HepG2 (cell line): Measurements from ENCODE around the gene CARS1. TPM values are rescaled to one million over a fixed set of nuclear protein-coding genes. Genes with fewer than 3 reads are reported as not detected.

Experiments used
- ATAC-seq: fragments of 200-7000 bp; cut with Tn5 transposase; 3 replicates; pipeline ENCODE4 v1.9.1; 2020; ENCODE audit warnings: mild to moderate bottlenecking, moderate library complexity
- BruUV-seq: library from RNA; stranded (reverse); fragments of 400-500 nt; replicated peaks from 2 replicates; lab custom pipeline; 2021; lab: Mats Ljungman, UMichigan
- CTCF ChIA-PET: fragments of 300-600 bp; formaldehyde crosslinking; extraction: SDS; loops from one replicate; lab custom pipeline; 2021; ENCODE audit warnings: low total read pairs, inconsistent platforms, low intra/inter-chr PET ratio; lab: Yijun Ruan, JAX
- POLR2A ChIA-PET: fragments of 350-600 bp; sonication (Branson Sonifier 250); formaldehyde crosslinking; loops from one replicate; lab custom pipeline; 2020; ENCODE audit warnings: antibody characterized with exemption, inconsistent platforms; lab: Yijun Ruan, JAX
- DNase-seq: peaks from one replicate; pipeline ENCODE4 v3.0.0-alpha.2; 2015; ENCODE audit warnings: low spot score
- FAIRE-seq: peaks from 3 replicates; lab custom pipeline; 2011; peaks lifted over from hg19 to GRCh38; lab: Jason Lieb, UNC
- H2AFZ ChIP-seq: one replicate; pipeline ENCODE4 v1.6.1; 2011; ENCODE audit warnings: low read length, inconsistent platforms
- H3K27ac ChIP-seq: fragments of 300-600 bp; 3 replicates; pipeline ENCODE4 v1.8.0; 2011; ENCODE audit warnings: mixed run types, mild to moderate bottlenecking, mixed read lengths, low read length, inconsistent platforms; ENCODE audit not compliant: insufficient read depth; ENCODE audit errors: extremely low read length
- H3K27me3 ChIP-seq, 2 experiments: fragments of 200-600 bp in 1 of 2; 2 replicates in 1 of 2; 3 replicates in 1 of 2; pipeline versions ENCODE4 v1.6.0 to v1.8.0; 2011; ENCODE audit warnings: low read length in 2 of 2, mild to moderate bottlenecking in 2 of 2, moderate library complexity in 2 of 2, inconsistent platforms in 1 of 2; ENCODE audit not compliant: insufficient read depth in 2 of 2, control insufficient read depth in 1 of 2
- H3K36me3 ChIP-seq, 2 experiments: fragments of 200-600 bp in 1 of 2; replicated peaks in 1 of 2; 2 replicates in 1 of 2; 3 replicates in 1 of 2; pipeline versions ENCODE4 v1.5.1 to v1.8.0; 2011; ENCODE audit warnings: low read length in 2 of 2, inconsistent platforms in 1 of 2; ENCODE audit not compliant: insufficient read depth in 2 of 2, control insufficient read depth in 1 of 2
- H3K4me1 ChIP-seq: 2 replicates; pipeline ENCODE4 v1.5.1; 2012; ENCODE audit warnings: low read length, inconsistent platforms; ENCODE audit not compliant: insufficient read depth
- H3K4me2 ChIP-seq: 2 replicates; pipeline ENCODE4 v1.6.0; 2011; ENCODE audit warnings: low read depth, low read length, inconsistent platforms
- H3K4me3 ChIP-seq, 3 experiments: fragments of 200-600 bp in 1 of 3; sonication (generic), shearing (Covaris generic) in 1 of 3; replicated peaks in 1 of 3; 2 replicates each; pipeline ENCODE4 v1.5.1; 2011 to 2016; ENCODE audit warnings: low read length in 3 of 3, inconsistent platforms in 2 of 3, low read depth in 2 of 3, mild to moderate bottlenecking in 2 of 3, control low read depth in 1 of 3, mixed read lengths in 1 of 3; ENCODE audit not compliant: insufficient read depth in 1 of 3
- H3K79me2 ChIP-seq: one replicate; pipeline ENCODE4 v1.6.1; 2011; ENCODE audit warnings: low read length, inconsistent platforms; ENCODE audit not compliant: insufficient read depth
- H3K9ac ChIP-seq: 2 replicates; pipeline ENCODE4 v1.6.0; 2011; ENCODE audit warnings: mild to moderate bottlenecking, low read depth, low read length, inconsistent platforms; ENCODE audit not compliant: insufficient read depth
- H3K9me3 ChIP-seq: 2 replicates; pipeline ENCODE4 v1.5.1; 2012; ENCODE audit warnings: mild to moderate bottlenecking, low read length
- H4K20me1 ChIP-seq: 2 replicates; pipeline ENCODE4 v1.6.0; 2011; ENCODE audit warnings: inconsistent platforms, mild to moderate bottlenecking, low read length, moderate library complexity; ENCODE audit not compliant: insufficient read depth
- ATF1 ChIP-seq: IDR thresholded peaks from 2 replicates; pipeline ENCODE4 v1.6.1; 2016; ENCODE audit warnings: mild to moderate bottlenecking, control low read depth
- NKX3-1 ChIP-seq: sonication (generic); formaldehyde crosslinking; IDR thresholded peaks from 2 replicates; pipeline ENCODE4 v1.5.0; 2020; ENCODE audit warnings: missing genetic modification reagents
- PHF21A ChIP-seq: sonication (generic); formaldehyde crosslinking; IDR thresholded peaks from 2 replicates; pipeline ENCODE4 v1.5.0; 2020; ENCODE audit warnings: mild to moderate bottlenecking, missing genetic modification reagents
- SMAD9 ChIP-seq: sonication (generic); formaldehyde crosslinking; IDR thresholded peaks from 2 replicates; pipeline ENCODE4 v1.5.1; 2020; ENCODE audit warnings: mild to moderate bottlenecking, missing genetic modification reagents
- ZNF329 ChIP-seq: sonication (generic); formaldehyde crosslinking; IDR thresholded peaks from 2 replicates; pipeline ENCODE4 v1.9.0; 2021; ENCODE audit warnings: low read depth, mild to moderate bottlenecking, missing genetic modification reagents
- ZNF7 ChIP-seq: IDR thresholded peaks from 2 replicates; pipeline ENCODE4 v1.6.1; 2016; ENCODE audit warnings: missing biosample characterization, missing genetic modification reagents
- WGBS: methylation state at CpG from one replicate; pipeline ENCODE4 v1.1.6; 2017; ENCODE audit warnings: low lambda C conversion rate; 5-methylcytosine and 5-hydroxymethylcytosine counted together
- in situ Hi-C: cut with HindIII; loops from 2 replicates; pipeline ENCODE4 v1.10.0; 2017; ENCODE audit warnings: low pct_unique_long_range_greater_than_20kb; ENCODE audit not compliant: extremely low pct_ligation_motif_present
- intact Hi-C: fragments of 100-400 bp; cut with micrococcal nuclease; formaldehyde crosslinking; loops from one replicate; pipeline ENCODE4 v1.10.0; 2022; ENCODE audit not compliant: unreplicated experiment
- polyA plus RNA-seq, 8 experiments: library from polyadenylated mRNA; depleted of rRNA in 3 of 8; stranded (reverse) in 7 of 8; unstranded in 1 of 8; fragments of >200 nt; fragmentation: Illumina TruSeq in 4 of 8; extraction: Trizol in 4 of 8; gene quantifications; 2 replicates each; pipeline versions ENCODE4 v1.2.1 to v1.2.3, GENCODE V29; 2011 to 2016; ENCODE audit warnings: low read depth in 4 of 8, missing spikeins in 1 of 8, mixed read lengths in 1 of 8; ENCODE audit not compliant: insufficient read depth in 1 of 8
- total RNA-seq, 5 experiments: library from RNA; depleted of rRNA; stranded (reverse); fragments of >200 nt; fragmentation: Illumina TruSeq; extraction: Trizol; gene quantifications; 2 replicates each; pipeline ENCODE4 v1.2.3, GENCODE V29; 2016; ENCODE audit warnings: low read depth in 1 of 5
- TF ChIP-seq, protein P1 (sequence below): sonication (generic); formaldehyde crosslinking; IDR thresholded peaks from 2 replicates; pipeline ENCODE4 v1.5.1; 2020; ENCODE audit warnings: mild to moderate bottlenecking, missing genetic modification reagents, moderate library complexity

The CARS1 gene
- total and polyA plus RNA-seq, 2 of the 13 experiments (the other 11 are each of a cell fraction or from before 2014, with no cell fraction given) = 33.8 to 47.0 TPM

DNA sequence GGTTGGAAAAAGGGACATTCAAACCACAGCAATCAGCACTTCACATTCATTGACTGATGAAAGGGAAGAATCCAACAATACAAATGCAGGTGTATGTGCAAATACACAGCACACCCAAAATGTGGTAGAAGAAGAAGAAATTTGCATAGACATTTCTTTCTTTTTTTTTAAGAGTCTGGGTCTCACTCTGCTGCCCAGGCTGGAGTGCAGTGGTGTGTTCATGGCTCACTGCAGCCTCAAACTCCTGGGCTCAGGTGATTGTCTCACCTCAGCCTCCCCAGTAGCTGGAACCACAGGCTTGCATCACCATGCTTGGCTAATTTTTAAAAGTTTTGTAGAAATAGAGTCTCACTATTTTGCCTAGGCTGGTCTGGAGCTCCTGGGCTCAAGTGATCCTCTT is 21.9 kb downstream of the CARS1 start (continued):
- TF ChIP-seq, protein P1, sequence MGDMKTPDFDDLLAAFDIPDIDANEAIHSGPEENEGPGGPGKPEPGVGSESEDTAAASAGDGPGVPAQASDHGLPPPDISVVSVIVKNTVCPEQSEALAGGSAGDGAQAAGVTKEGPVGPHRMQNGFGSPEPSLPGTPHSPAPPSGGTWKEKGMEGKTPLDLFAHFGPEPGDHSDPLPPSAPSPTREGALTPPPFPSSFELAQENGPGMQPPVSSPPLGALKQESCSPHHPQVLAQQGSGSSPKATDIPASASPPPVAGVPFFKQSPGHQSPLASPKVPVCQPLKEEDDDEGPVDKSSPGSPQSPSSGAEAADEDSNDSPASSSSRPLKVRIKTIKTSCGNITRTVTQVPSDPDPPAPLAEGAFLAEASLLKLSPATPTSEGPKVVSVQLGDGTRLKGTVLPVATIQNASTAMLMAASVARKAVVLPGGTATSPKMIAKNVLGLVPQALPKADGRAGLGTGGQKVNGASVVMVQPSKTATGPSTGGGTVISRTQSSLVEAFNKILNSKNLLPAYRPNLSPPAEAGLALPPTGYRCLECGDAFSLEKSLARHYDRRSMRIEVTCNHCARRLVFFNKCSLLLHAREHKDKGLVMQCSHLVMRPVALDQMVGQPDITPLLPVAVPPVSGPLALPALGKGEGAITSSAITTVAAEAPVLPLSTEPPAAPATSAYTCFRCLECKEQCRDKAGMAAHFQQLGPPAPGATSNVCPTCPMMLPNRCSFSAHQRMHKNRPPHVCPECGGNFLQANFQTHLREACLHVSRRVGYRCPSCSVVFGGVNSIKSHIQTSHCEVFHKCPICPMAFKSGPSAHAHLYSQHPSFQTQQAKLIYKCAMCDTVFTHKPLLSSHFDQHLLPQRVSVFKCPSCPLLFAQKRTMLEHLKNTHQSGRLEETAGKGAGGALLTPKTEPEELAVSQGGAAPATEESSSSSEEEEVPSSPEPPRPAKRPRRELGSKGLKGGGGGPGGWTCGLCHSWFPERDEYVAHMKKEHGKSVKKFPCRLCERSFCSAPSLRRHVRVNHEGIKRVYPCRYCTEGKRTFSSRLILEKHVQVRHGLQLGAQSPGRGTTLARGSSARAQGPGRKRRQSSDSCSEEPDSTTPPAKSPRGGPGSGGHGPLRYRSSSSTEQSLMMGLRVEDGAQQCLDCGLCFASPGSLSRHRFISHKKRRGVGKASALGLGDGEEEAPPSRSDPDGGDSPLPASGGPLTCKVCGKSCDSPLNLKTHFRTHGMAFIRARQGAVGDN (CRISPR knock-in tag) = no peak
- TF ChIP-seq SMAD9 (no peak), ZNF329 (CRISPR knock-in tag) (no peak), ATF1 (CRISPR knock-in tag) (no peak)

DNA sequence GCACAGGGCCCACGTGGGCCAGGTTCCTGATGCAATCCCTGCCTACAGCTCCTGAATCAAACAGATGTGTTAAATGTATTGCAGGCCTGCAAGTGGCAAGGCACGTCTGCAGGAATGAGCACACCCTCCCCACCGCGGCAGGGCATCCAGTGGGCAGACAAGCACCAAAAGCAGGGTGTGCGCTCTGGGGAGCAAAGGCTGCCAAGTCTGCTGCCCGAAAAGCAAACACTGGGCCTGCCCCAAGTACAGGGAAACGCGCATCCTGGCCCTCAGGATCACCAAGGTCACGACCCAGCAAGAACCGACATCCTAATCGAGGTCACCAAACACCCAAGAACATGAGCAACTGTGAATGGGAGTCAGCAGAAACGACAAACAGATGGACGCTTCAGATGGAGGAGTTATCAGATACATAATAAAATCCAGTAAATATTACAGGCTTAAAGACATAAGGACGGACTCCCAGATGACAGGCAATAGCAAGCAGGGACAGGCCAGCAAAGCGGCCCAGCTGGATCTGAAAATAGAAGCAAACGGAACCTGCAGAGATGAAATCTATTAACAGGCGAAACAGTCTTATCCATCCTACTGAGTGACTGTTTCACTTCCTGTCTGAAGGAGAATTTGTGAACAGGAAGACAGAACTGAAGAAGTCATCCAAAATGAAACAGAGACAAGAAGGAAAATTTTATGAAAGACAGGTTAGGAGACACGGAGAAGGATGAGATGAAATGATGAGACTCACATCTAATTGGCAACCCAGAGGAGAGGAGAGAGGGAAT is 26.7 kb downstream of the CARS1 start:
- in situ Hi-C loops = loop anchor here (10.0 kb wide), 1 partner anchor 184 kb away; the partner anchor contains the start of gene MRGPRG

More for the DNA sequence above, 26.7 kb downstream of the CARS1 start:
- no peaks in the 10 kb centered on the region for H3K79me2 ChIP-seq
- 97% methylated on average over 16 of the region's 18 CpGs for WGBS
- ChIA-PET CTCF (no interaction called here), POLR2A (no interaction called here)
- H4K20me1 ChIP-seq = no peaks in the 10 kb centered on the region
- FAIRE-seq (no peak), DNase-seq (no peak), ATAC-seq (no peak)
- peaks cover 18 to 64% of the 10 kb centered on the region in 2 experiments; a peak in 4 of 5 replicates for H3K36me3 ChIP-seq
- H3K9ac ChIP-seq = no peak overlapping the region
- no peak overlapping the region for H3K4me3 ChIP-seq
- H3K27me3 ChIP-seq = no peaks in the 10 kb centered on the region
- no peak overlapping the region for H2AFZ ChIP-seq
- H3K4me1 ChIP-seq = no peaks in the 10 kb centered on the region
- no TSS peak for BruUV-seq
- intact Hi-C loops = no loop called here
- no peak overlapping the region for H3K27ac ChIP-seq
- no peak overlapping the region for H3K4me2 ChIP-seq
- TF ChIP-seq PHF21A (CRISPR knock-in tag) (no peak), NKX3-1 (no peak), ZNF7 (CRISPR knock-in tag) (no peak)
- no peaks in the 10 kb centered on the region for H3K9me3 ChIP-seq
